Measurements from ENCODE around the gene SLC35A5.

Gene SLC35A5

GRCh38 chr3:112572701-112573100 is 10.9 kb downstream of the SLC35A5 start:
- no peak for DNase-seq

- DNase-seq, result no peak
Measured at GRCh38 chr3:112579232-112579631, 17.4 kb downstream of the SLC35A5 start.

- DNase-seq, result no peak
Measured at GRCh38 chr3:112579697-112580096, 17.9 kb downstream of the SLC35A5 start.

GRCh38 chr3:112582244-112582874 is 20.5 kb downstream of the SLC35A5 start:
- peak; percentile 44 for DNase-seq

GRCh38 chr3:112583105-112583504 is 21.3 kb downstream of the SLC35A5 start:
- no peak for DNase-seq

- DNase-seq, result no peak
Measured at GRCh38 chr3:112585782-112586181, 23.9 kb downstream of the SLC35A5 start.

GRCh38 chr3:112587336-112587735 is 25.5 kb downstream of the SLC35A5 start:
- DNase-seq, result no peak

GRCh38 chr3:112593258-112593657 is 31.4 kb downstream of the SLC35A5 start:
- DNase-seq, result no peak

- DNase-seq, result no peak
Measured at GRCh38 chr3:112594856-112595255, 33.0 kb downstream of the SLC35A5 start.

- DNase-seq, result no peak
Measured at GRCh38 chr3:112597945-112598344, 36.1 kb downstream of the SLC35A5 start.

GRCh38 chr3:112598731-112599130 is 36.9 kb downstream of the SLC35A5 start:
- no peak for DNase-seq

- DNase-seq, result no peak
Measured at GRCh38 chr3:112602217-112602838, 40.5 kb downstream of the SLC35A5 start.

- no peak for DNase-seq
Measured at GRCh38 chr3:112604536-112604935, 42.7 kb downstream of the SLC35A5 start.

- DNase-seq, result peak; percentile 49
Measured at GRCh38 chr3:112605285-112605684, 43.4 kb downstream of the SLC35A5 start.

GRCh38 chr3:112606098-112606497 is 44.3 kb downstream of the SLC35A5 start:
- no peak for DNase-seq

- no peak for DNase-seq
Measured at GRCh38 chr3:112607863-112608262, 46.0 kb downstream of the SLC35A5 start.

GRCh38 chr3:112610121-112610520 is 48.3 kb downstream of the SLC35A5 start:
- DNase-seq, result no peak

- no peak for DNase-seq
Measured at GRCh38 chr3:112611752-112612515, 50.1 kb downstream of the SLC35A5 start.

- DNase-seq, result no peak
Measured at GRCh38 chr3:112615989-112616731, 54.3 kb downstream of the SLC35A5 start.

GRCh38 chr3:112617285-112617684 is 55.4 kb downstream of the SLC35A5 start:
- DNase-seq, result no peak

- DNase-seq, result no peak
Measured at GRCh38 chr3:112619295-112619694, 57.5 kb downstream of the SLC35A5 start.

GRCh38 chr3:112623213-112623612 is 61.4 kb downstream of the SLC35A5 start:
- no peak for DNase-seq

GRCh38 chr3:112623717-112624116 is 61.9 kb downstream of the SLC35A5 start:
- no peak for DNase-seq

Measured in NCI-H2227 treated with DMSO at 0.1 percent for 48 hours (cell line).